Measurements from ENCODE around the gene SLC43A3.
"Not testable (repeated sequence)": the region's sequence is repeated elsewhere in the genome, so short reads cannot be mapped to it uniquely, and the experiment has no call there.

SLC43A3 gene

DNA sequence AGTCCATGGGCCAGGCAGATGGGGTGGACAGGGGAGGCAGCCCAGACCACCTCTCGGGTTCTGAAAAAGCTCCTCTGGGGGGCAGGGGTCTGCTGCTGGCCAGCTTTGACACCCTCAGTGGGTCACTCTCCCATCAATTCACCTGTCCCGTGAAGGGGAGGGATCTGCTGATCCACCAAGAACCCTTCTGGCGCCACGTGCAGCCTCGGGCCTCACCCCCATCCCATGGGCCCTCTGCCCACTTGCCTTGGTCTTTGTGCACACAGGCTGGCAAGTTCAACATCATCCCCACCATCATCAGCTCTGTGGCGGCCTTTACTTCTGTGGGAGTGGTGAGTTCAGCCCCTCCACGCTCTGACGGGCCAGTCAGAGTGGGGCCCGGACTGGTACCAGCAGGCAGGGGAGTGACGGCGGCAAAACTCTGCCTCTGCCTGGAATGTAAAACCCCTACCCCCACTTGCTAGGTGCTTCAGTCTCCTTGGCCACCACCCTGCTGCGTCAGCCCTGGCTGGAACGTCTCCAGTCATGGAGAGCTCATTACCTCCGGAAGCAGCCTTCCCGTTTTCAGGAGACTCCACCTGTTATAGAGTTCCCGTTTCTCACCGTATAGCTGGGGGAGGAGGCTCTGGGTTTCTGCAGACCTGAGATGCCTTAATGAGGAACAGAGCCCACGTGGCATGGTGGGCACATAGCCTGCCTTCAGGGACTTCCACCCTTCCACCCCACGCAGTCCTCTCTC, 58.6 kb downstream of the SLC43A3 start:
- TF ChIP-seq, protein P1, sequence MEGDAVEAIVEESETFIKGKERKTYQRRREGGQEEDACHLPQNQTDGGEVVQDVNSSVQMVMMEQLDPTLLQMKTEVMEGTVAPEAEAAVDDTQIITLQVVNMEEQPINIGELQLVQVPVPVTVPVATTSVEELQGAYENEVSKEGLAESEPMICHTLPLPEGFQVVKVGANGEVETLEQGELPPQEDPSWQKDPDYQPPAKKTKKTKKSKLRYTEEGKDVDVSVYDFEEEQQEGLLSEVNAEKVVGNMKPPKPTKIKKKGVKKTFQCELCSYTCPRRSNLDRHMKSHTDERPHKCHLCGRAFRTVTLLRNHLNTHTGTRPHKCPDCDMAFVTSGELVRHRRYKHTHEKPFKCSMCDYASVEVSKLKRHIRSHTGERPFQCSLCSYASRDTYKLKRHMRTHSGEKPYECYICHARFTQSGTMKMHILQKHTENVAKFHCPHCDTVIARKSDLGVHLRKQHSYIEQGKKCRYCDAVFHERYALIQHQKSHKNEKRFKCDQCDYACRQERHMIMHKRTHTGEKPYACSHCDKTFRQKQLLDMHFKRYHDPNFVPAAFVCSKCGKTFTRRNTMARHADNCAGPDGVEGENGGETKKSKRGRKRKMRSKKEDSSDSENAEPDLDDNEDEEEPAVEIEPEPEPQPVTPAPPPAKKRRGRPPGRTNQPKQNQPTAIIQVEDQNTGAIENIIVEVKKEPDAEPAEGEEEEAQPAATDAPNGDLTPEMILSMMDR (IDR thresholded peaks at IDR 0.05; ENCODE audit: unreplicated experiment in 3 of 3), result no peak
- H3K4me3 Mint-ChIP-seq, result no peak overlapping the region
- H3K27me3 Mint-ChIP-seq (ENCODE audit: low read depth), result no peaks in the 10 kb centered on the region
- H3K27ac Mint-ChIP-seq, result no peak overlapping the region
- no peaks in the 10 kb centered on the region for H3K9me3 Mint-ChIP-seq
- no peaks in the 10 kb centered on the region for H3K36me3 Mint-ChIP-seq (ENCODE audit: low read depth)
- H3K4me1 Mint-ChIP-seq, result no peaks in the 10 kb centered on the region

GRCh38 chr11:57364851-57365660, 61.9 kb downstream of the SLC43A3 start:
- no peak overlapping the region for H3K4me3 Mint-ChIP-seq
- H3K27ac Mint-ChIP-seq, result no peak overlapping the region
- no peaks in the 10 kb centered on the region for H3K36me3 Mint-ChIP-seq (ENCODE audit: low read depth)
- H3K27me3 Mint-ChIP-seq (ENCODE audit: low read depth), result no peaks in the 10 kb centered on the region
- H3K9me3 Mint-ChIP-seq, result no peaks in the 10 kb centered on the region
- peaks cover 1% of the 10 kb centered on the region for H3K4me1 Mint-ChIP-seq
- TF ChIP-seq, protein P1 (IDR thresholded peaks at IDR 0.05; ENCODE audit: unreplicated experiment in 3 of 3), result no peak

- H3K27ac Mint-ChIP-seq, result no peak overlapping the region
- TF ChIP-seq, protein P1 (IDR thresholded peaks at IDR 0.05; ENCODE audit: unreplicated experiment in 3 of 3), result no peak
- H3K9me3 Mint-ChIP-seq, result no peaks in the 10 kb centered on the region
- no peaks in the 10 kb centered on the region for H3K36me3 Mint-ChIP-seq (ENCODE audit: low read depth)
- H3K4me3 Mint-ChIP-seq, result no peak overlapping the region
- H3K27me3 Mint-ChIP-seq (ENCODE audit: low read depth), result peaks cover 7% of the 10 kb centered on the region
- H3K4me1 Mint-ChIP-seq, result peaks cover 14% of the 10 kb centered on the region
Observed at GRCh38 chr11:57363131-57364080, 63.5 kb downstream of the SLC43A3 start.

DNA sequence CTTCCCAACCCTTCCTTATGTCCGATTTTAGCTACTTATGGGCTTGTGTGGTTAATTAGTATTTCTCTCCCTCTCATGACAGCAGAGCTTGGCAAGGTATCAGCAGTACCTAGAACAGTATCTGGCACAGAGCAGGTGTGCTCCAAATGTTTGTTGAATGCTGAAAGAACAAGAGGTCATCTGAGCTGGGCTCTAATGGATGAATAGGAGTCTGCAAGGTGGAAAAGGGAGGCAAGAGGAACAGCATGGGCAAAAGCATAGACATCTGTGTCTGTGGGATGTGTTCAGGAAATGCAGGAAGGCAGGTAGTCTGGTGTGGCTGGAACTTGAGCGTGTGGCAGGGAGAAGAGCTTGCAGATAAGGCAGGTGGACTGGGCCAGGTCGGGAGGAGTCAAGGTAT, 65.0 kb downstream of the SLC43A3 start:
- TF ChIP-seq, protein P1 (IDR thresholded peaks at IDR 0.05; ENCODE audit: unreplicated experiment in 3 of 3), result no peak
- Mint-ChIP-seq H3K4me1 (peaks cover 23% of the 10 kb centered on the region), H3K27ac (no peak overlapping the region), H3K27me3 (ENCODE audit: low read depth) (peaks cover 7% of the 10 kb centered on the region), H3K9me3 (no peaks in the 10 kb centered on the region), H3K4me3 (no peak overlapping the region), H3K36me3 (ENCODE audit: low read depth) (no peaks in the 10 kb centered on the region)

DNA sequence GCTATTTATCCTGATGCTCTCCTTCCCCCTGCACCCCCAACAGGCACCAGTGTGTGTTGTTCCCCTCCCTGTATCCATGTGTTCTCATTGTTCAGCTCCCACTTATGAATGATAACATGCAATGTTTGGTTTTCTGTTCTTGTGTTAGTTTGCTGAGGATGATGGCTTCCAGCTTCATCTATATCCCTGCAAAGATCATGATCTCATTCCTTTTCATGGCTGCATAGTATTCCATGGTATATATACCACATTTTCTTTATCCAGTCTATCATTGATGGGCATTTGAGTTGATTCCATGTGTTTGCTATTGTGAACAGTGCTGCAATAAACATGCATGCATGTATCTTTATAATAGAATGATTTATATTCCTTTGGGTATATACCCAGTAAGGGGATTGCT, 65.5 kb downstream of the SLC43A3 start:
- not testable (repeated sequence) for H3K36me3 Mint-ChIP-seq (ENCODE audit: low read depth); H3K4me3 Mint-ChIP-seq; H3K27ac Mint-ChIP-seq; H3K9me3 Mint-ChIP-seq; H3K27me3 Mint-ChIP-seq (ENCODE audit: low read depth)
- peaks cover 23% of the 10 kb centered on the region for H3K4me1 Mint-ChIP-seq

- Mint-ChIP-seq H3K36me3 (ENCODE audit: low read depth) (no peaks in the 10 kb centered on the region), H3K4me3 (no peak overlapping the region)
Observed at GRCh38 chr11:57360991-57361390, 65.9 kb downstream of the SLC43A3 start.

More at GRCh38 chr11:57360991-57361390, 65.9 kb downstream of the SLC43A3 start:
- H3K9me3 Mint-ChIP-seq, result no peaks in the 10 kb centered on the region
- peaks cover 10% of the 10 kb centered on the region for H3K27me3 Mint-ChIP-seq (ENCODE audit: low read depth)
- H3K27ac Mint-ChIP-seq, result no peak overlapping the region
- H3K4me1 Mint-ChIP-seq, result peaks cover 23% of the 10 kb centered on the region
- TF ChIP-seq, protein P1 (IDR thresholded peaks at IDR 0.05; ENCODE audit: unreplicated experiment in 3 of 3), result no peak
